CD4-positive, alpha-beta memory T cell (primary cell): Measurements from ENCODE around the gene ACTA1. TPM values are rescaled to one million over a fixed set of nuclear protein-coding genes. Genes with fewer than 3 reads are reported as not detected.
"Not testable (repeated sequence)": the region's sequence is repeated elsewhere in the genome, so short reads cannot be mapped to it uniquely, and the experiment has no call there.

Experiments
- CTCF ChIA-PET: fragments of 350-600 bp; sonication (Branson Sonifier 250); formaldehyde crosslinking; loops from one replicate; lab custom pipeline; 2021; ENCODE audit warnings: inconsistent platforms; ENCODE audit not compliant: partially characterized antibody; lab: Charles Lee
- POLR2A ChIA-PET: fragments of 350-600 bp; sonication (Branson Sonifier 250); formaldehyde crosslinking; loops from one replicate; lab custom pipeline; 2021; ENCODE audit not compliant: partially characterized antibody; lab: Charles Lee
- DNase-seq, 5 donors: peaks; one replicate each; pipeline versions ENCODE4 v3.0.0 to v3.0.0-alpha.2; 2020 to 2022; ENCODE audit warnings: mixed read lengths in 1 of 5
- H3K27ac ChIP-seq: one replicate; pipeline ENCODE4 v1.7.0; 2013; ENCODE audit warnings: low read depth, low read length
- H3K27me3 ChIP-seq: 2 replicates; pipeline ENCODE4 v1.7.0; 2013; ENCODE audit warnings: mild to moderate bottlenecking, low read length, moderate library complexity; ENCODE audit not compliant: insufficient read depth
- H3K36me3 ChIP-seq: 2 replicates; pipeline ENCODE4 v1.7.0; 2013; ENCODE audit warnings: mild to moderate bottlenecking, low read length, moderate library complexity; ENCODE audit not compliant: insufficient read depth
- H3K4me1 ChIP-seq: 2 replicates; pipeline ENCODE4 v1.7.0; 2013; ENCODE audit warnings: mild to moderate bottlenecking, low read length, moderate library complexity; ENCODE audit not compliant: insufficient read depth
- H3K4me3 ChIP-seq, 2 donors: one replicate each; pipeline ENCODE4 v1.7.0; 2013; ENCODE audit warnings: low read length in 2 of 2, mild to moderate bottlenecking in 1 of 2
- H3K9me3 ChIP-seq, 2 donors: one replicate each; pipeline ENCODE4 v1.7.0; 2013; ENCODE audit warnings: low read length in 2 of 2, control low read depth in 1 of 2; ENCODE audit not compliant: control insufficient read depth in 1 of 2
- H3K27ac Mint-ChIP-seq, 7 donors: one replicate each; pipeline ENCODE4 v1.8.0; 2020 to 2021; ENCODE audit warnings: mixed read lengths in 7 of 7, mild to moderate bottlenecking in 6 of 7, inconsistent platforms in 3 of 7, moderate library complexity in 3 of 7
- H3K27me3 Mint-ChIP-seq, 2 donors: one replicate each; pipeline ENCODE4 v1.8.0; 2020 to 2021; ENCODE audit warnings: mixed read lengths in 2 of 2
- H3K36me3 Mint-ChIP-seq, 2 donors: one replicate each; pipeline ENCODE4 v1.8.0; 2020 to 2021; ENCODE audit warnings: mixed read lengths in 2 of 2, inconsistent platforms in 1 of 2, mild to moderate bottlenecking in 1 of 2
- H3K4me1 Mint-ChIP-seq, 4 donors: one replicate each; pipeline ENCODE4 v1.8.0; 2020 to 2021; ENCODE audit warnings: mixed read lengths in 4 of 4, mild to moderate bottlenecking in 1 of 4
- H3K4me3 Mint-ChIP-seq, 8 donors: one replicate each; pipeline ENCODE4 v1.8.0; 2020 to 2021; ENCODE audit warnings: mixed read lengths in 8 of 8, mild to moderate bottlenecking in 7 of 8, moderate library complexity in 6 of 8, inconsistent platforms in 3 of 8
- H3K9me3 Mint-ChIP-seq, 8 donors: one replicate each; pipeline ENCODE4 v1.8.0; 2020 to 2021; ENCODE audit warnings: mixed read lengths in 8 of 8, mild to moderate bottlenecking in 5 of 8, inconsistent platforms in 3 of 8, moderate library complexity in 1 of 8
- intact Hi-C: fragments of 100-400 bp; cut with micrococcal nuclease; formaldehyde crosslinking; loops from one replicate; pipeline ENCODE4 v1.15.1; 2023
- polyA plus RNA-seq, 2 donors: library from polyadenylated mRNA; unstranded; fragments of 300-500 nt; fragmentation: Illumina TruSeq; gene quantifications; one replicate each; pipeline ENCODE4 v1.2.3, GENCODE V29; 2021
- total RNA-seq, 2 experiments: library from RNA; stranded (reverse); gene quantifications; one replicate each; pipeline ENCODE4 v1.2.3, GENCODE V29; 2021

ACTA1 gene
- total and polyA plus RNA-seq, 4 experiments from 2014 or later, result 0.29 TPM; not detected in 3

- no peaks in the 10 kb centered on the region for H3K4me1 Mint-ChIP-seq
Measured at GRCh38 chr1:229420765-229421164, 13.1 kb downstream of the ACTA1 start.

GRCh38 chr1:229420224-229420623, 13.7 kb downstream of the ACTA1 start:
- Mint-ChIP-seq H3K9me3 (peaks cover 0 to 23% (median 12%) of the 10 kb centered on the region in 8 donors), H3K4me3 (no peak overlapping the region), H3K4me1 (no peaks in the 10 kb centered on the region), H3K27me3 (peaks cover 15 to 24% of the 10 kb centered on the region in 2 donors), H3K36me3 (peaks cover 0 to 3% of the 10 kb centered on the region in 2 donors), H3K27ac (no peak overlapping the region)
- no peak overlapping the region for H3K27ac ChIP-seq
- no peak overlapping the region for H3K4me3 ChIP-seq
- no peaks in the 10 kb centered on the region for H3K36me3 ChIP-seq
- H3K9me3 ChIP-seq, result no peaks in the 10 kb centered on the region
- intact Hi-C loops, result no loop called here
- H3K27me3 ChIP-seq, result no peaks in the 10 kb centered on the region
- no peaks in the 10 kb centered on the region for H3K4me1 ChIP-seq
- no peak for DNase-seq
- POLR2A ChIA-PET, result no interaction called here
- CTCF ChIA-PET, result no interaction called here

More at GRCh38 chr1:229420765-229421164, 13.1 kb downstream of the ACTA1 start:
- Histone ChIP-seq H3K9me3 (no peaks in the 10 kb centered on the region), H3K36me3 (no peaks in the 10 kb centered on the region), H3K4me3 (no peak overlapping the region), H3K4me1 (no peaks in the 10 kb centered on the region), H3K27ac (no peak overlapping the region), H3K27me3 (no peaks in the 10 kb centered on the region)
- intact Hi-C loops, result no loop called here
- Mint-ChIP-seq H3K27ac (no peak overlapping the region), H3K9me3 (peaks cover 0 to 23% (median 12%) of the 10 kb centered on the region in 8 donors), H3K27me3 (peaks cover 18 to 25% of the 10 kb centered on the region in 2 donors), H3K36me3 (peaks cover 0 to 3% of the 10 kb centered on the region in 2 donors), H3K4me3 (no peak overlapping the region)
- POLR2A ChIA-PET, result no interaction called here
- CTCF ChIA-PET, result no interaction called here
- no peak for DNase-seq

- H3K27ac Mint-ChIP-seq, H3K27me3 ChIP-seq, DNase-seq, H3K36me3 ChIP-seq, intact Hi-C loops, H3K9me3 Mint-ChIP-seq, H3K4me1 Mint-ChIP-seq, CTCF ChIA-PET, H3K4me3 ChIP-seq, H3K9me3 ChIP-seq, H3K27ac ChIP-seq, H3K4me3 Mint-ChIP-seq, H3K36me3 Mint-ChIP-seq, H3K4me1 ChIP-seq, POLR2A ChIA-PET: not testable (repeated sequence)
- peaks cover 7 to 23% of the 10 kb centered on the region in 2 donors for H3K27me3 Mint-ChIP-seq
Measured at GRCh38 chr1:229418586-229418985, 15.3 kb downstream of the ACTA1 start.

- H3K4me1 Mint-ChIP-seq, H3K9me3 Mint-ChIP-seq, CTCF ChIA-PET, H3K4me3 Mint-ChIP-seq, H3K9me3 ChIP-seq, H3K4me3 ChIP-seq, H3K27me3 ChIP-seq, intact Hi-C loops, DNase-seq, POLR2A ChIA-PET, H3K36me3 ChIP-seq, H3K36me3 Mint-ChIP-seq, H3K27ac Mint-ChIP-seq, H3K4me1 ChIP-seq, H3K27ac ChIP-seq: not testable (repeated sequence)
- peaks cover 31 to 41% of the 10 kb centered on the region in 2 donors for H3K27me3 Mint-ChIP-seq
Measured at GRCh38 chr1:229412810-229413209, 21.1 kb downstream of the ACTA1 start.

GRCh38 chr1:229412056-229412455, 21.8 kb downstream of the ACTA1 start:
- H3K36me3 Mint-ChIP-seq, result no peaks in the 10 kb centered on the region
- Histone ChIP-seq H3K4me3 (no peak overlapping the region), H3K27me3 (peaks cover 10% of the 10 kb centered on the region), H3K9me3 (no peaks in the 10 kb centered on the region), H3K36me3 (no peaks in the 10 kb centered on the region), H3K27ac (no peak overlapping the region), H3K4me1 (peaks cover 6% of the 10 kb centered on the region)
- ChIA-PET CTCF (no interaction called here), POLR2A (no interaction called here)
- H3K27me3 Mint-ChIP-seq, result peaks cover 36 to 43% of the 10 kb centered on the region in 2 donors
- no peak overlapping the region for H3K27ac Mint-ChIP-seq
- peaks cover 6 to 11% (median 9%) of the 10 kb centered on the region in 4 donors for H3K4me1 Mint-ChIP-seq
- intact Hi-C loops, result no loop called here
- H3K9me3 Mint-ChIP-seq, result no peaks in the 10 kb centered on the region
- no peak overlapping the region for H3K4me3 Mint-ChIP-seq
- DNase-seq, result no peak

- Histone ChIP-seq H3K27ac (no peak overlapping the region), H3K9me3 (no peaks in the 10 kb centered on the region), H3K4me3 (no peak overlapping the region), H3K27me3 (peaks cover 15% of the 10 kb centered on the region), H3K36me3 (no peaks in the 10 kb centered on the region), H3K4me1 (peaks cover 8% of the 10 kb centered on the region)
- Mint-ChIP-seq H3K27ac (no peak overlapping the region), H3K9me3 (no peaks in the 10 kb centered on the region), H3K4me1 (peaks cover 8 to 16% (median 12%) of the 10 kb centered on the region in 4 donors), H3K27me3 (peaks cover 38 to 46% of the 10 kb centered on the region in 2 donors), H3K36me3 (no peaks in the 10 kb centered on the region), H3K4me3 (no peak overlapping the region)
- ChIA-PET POLR2A (no interaction called here), CTCF (no interaction called here)
- intact Hi-C loops, result no loop called here
- DNase-seq, result no peak
Measured at GRCh38 chr1:229411434-229412055, 22.3 kb downstream of the ACTA1 start.

- ChIA-PET CTCF (no interaction called here), POLR2A (interaction anchor here (0.6 kb wide), 1 partner anchor 317 kb away, joined by 3 read pairs; no protein-coding TSS in a partner anchor)
- Histone ChIP-seq H3K36me3 (no peaks in the 10 kb centered on the region), H3K9me3 (no peaks in the 10 kb centered on the region), H3K27ac (no peak overlapping the region), H3K27me3 (peaks cover 16% of the 10 kb centered on the region), H3K4me1 (peaks cover 8% of the 10 kb centered on the region), H3K4me3 (no peak overlapping the region)
- peaks cover 8 to 17% (median 12%) of the 10 kb centered on the region in 4 donors for H3K4me1 Mint-ChIP-seq
- peaks cover 39 to 49% of the 10 kb centered on the region in 2 donors for H3K27me3 Mint-ChIP-seq
- no peak overlapping the region for H3K27ac Mint-ChIP-seq
- intact Hi-C loops, result no loop called here
- H3K9me3 Mint-ChIP-seq, result no peaks in the 10 kb centered on the region
- no peaks in the 10 kb centered on the region for H3K36me3 Mint-ChIP-seq
- no peak for DNase-seq
- H3K4me3 Mint-ChIP-seq, result peak overlapping the region in 3 of 8 donors; percentile 1 to 25 (median 21)
Measured at GRCh38 chr1:229410692-229411433, 23.0 kb downstream of the ACTA1 start.
